Panc1 (cell line): ENCODE measurements around the gene PLPPR4.

ENCODE experiments used
- CTCF ChIP-seq: fragments of 450-650 bp; IDR thresholded peaks from 2 replicates; pipeline ENCODE4 v1.5.1; 2017; ENCODE audit warnings: mild to moderate bottlenecking
- POLR2AphosphoS5 ChIP-seq: IDR thresholded peaks from 2 replicates; pipeline ENCODE4 v1.6.1; 2012; ENCODE audit warnings: mild to moderate bottlenecking, low read depth, low read length, moderate library complexity
- REST ChIP-seq, 2 experiments: IDR thresholded peaks; 2 replicates each; pipeline ENCODE4 v1.6.1; 2011 to 2012; ENCODE audit warnings: low read depth in 2 of 2, control low read depth in 1 of 2, low read length in 1 of 2, mild to moderate bottlenecking in 1 of 2, moderate library complexity in 1 of 2; ENCODE audit not compliant: insufficient read depth in 1 of 2
- TCF7L2 ChIP-seq: IDR thresholded peaks from 2 replicates; pipeline ENCODE4 v1.6.1; 2011; ENCODE audit warnings: mild to moderate bottlenecking, low read depth, low read length, inconsistent platforms

- TF ChIP-seq POLR2AphosphoS5, result no peak
- no peak for TF ChIP-seq CTCF
- no peak for TF ChIP-seq TCF7L2
- no peak for TF ChIP-seq REST (IDR thresholded peaks at IDR 0.05; ENCODE audit: insufficient read depth in 1 of 2, low read depth in 2 of 2, low read length in 1 of 2)
Observed at GRCh38 chr1:99327357-99327756, 63.1 kb downstream of the PLPPR4 start.
